ENCODE data around the gene RUVBL2.
"Not testable (repeated sequence)": the region's sequence is repeated elsewhere in the genome, so short reads cannot be mapped to it uniquely, and the experiment has no call there.

The RUVBL2 gene

DNA sequence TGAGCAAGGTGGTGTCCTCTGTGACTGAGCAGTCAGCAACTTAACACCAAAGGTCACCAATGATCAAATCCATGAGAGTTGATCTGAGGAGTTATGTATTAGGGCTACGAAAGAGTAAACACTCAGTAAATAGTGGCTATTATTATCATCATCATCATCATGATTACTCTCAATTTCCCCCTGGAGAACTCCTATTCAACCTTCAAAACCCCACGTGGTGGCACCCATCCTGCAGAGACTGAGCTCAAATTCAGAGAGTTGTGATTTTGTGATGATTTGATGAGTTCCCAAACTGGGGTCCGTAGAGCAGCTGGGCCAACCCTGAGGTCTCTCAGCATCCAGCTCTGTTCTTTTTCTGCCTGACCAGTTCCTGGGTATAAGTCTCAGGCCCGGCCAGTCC is 56.1 kb downstream of the RUVBL2 start:
- DNase-seq (ENCODE audit: low spot score): not testable (repeated sequence)

DNA sequence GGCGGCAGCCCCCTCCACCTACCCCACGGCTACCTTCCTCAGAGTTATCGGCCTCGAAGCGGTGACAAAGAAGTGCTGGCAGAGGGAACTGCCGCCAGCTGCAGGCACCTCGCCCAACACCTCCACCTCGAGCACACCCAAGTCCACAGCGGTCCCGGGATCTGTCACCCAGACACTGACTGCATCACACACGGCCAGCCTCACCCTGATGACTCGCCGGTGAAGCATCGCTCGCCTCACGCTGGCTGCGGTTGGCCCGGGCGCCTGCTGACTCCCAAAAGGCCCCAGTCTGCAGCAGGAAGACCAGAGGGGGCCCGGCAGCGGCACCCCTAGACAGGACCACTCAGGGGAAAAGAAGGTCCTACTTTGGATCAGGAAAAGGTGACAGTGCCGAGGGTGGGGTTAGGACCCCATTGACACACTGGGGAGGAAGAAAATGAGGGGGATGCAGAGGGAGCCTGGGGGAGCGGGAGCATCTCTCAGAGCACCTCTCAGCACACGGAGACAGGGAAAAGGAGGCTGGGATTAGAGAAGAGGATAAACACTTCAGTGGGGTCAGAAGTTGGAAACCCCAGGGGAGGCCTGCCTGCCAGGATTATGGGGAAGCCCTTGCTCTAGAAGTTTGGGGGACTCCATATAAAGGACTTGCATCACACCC is 56.8 kb downstream of the RUVBL2 start:
- peak; percentile 73 for DNase-seq (ENCODE audit: low spot score)

DNA sequence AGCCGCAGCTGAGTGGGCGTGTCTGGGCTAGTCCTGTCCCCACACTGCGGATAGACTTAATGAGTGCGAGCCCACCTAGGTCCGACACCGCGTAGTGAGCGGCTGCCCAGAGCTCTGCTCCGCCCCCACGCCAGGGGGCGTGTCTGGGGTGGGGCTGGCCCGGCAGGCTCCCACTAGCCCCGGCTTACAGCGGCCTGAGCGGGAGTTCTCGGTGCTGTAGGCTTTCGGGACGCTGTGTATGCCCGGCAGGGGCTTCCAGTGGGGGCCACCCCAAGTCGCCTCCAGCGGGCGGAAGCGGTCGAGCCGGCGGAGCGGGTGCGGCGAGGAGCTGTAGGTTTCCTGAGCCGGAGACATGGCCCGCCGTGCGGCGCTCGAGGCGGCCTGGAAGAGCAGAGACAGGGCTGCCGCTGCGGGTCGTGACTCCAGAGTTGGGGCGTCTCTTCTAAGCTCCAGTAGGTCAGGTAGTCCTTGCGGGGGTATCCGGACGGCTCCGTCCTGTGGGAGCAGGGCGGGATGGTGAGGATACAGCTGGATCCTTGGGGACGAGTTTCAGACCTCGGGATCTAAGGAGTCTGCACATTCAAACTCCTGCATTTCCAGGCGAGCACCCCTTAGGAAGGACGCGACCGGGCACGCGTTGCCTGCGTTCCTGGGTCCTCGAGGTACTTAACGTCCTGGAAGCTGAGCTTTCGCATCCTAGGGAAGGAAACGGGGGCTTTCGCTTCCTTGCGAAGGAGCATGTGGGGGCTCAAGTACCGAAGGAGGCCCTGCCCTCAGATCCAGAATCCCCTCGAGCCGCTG is 62.6 kb downstream of the RUVBL2 start:
- peak; percentile 93 for DNase-seq (ENCODE audit: low spot score)

DNA sequence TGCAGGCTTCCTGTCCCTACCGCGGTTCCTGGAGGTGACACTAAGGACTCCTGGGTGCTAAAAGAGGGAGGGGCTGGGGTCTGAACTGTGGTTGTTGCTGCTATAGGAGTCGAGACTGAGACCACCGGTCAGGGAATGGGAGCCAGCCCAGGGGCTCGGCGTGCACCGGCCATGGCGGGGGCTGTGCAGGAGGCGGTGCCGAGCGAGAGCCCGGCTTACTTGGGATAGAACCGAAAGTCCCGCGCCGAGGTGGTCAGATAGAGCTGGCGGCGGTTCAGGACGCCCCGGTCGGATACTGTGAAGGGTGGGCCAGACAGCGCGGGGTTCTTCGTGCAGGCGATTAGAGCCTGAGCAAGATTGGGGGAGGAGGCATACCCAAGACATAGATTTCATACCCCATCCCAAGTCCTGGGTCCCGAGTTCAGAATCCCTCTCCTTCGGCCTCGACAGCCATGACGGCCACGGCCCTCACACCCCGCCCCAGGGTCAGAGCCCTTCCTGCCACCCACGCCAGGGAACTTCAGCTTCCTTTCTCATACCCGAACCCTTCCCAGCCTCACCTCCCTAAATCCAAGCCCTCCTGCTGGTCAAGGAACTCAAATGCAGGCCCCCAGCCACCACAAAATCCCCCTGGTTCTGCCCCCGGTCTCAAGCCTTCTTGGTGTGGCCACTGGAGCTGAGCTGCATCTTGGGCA is 63.4 kb downstream of the RUVBL2 start:
- DNase-seq (ENCODE audit: low spot score): not testable (repeated sequence)

DNA sequence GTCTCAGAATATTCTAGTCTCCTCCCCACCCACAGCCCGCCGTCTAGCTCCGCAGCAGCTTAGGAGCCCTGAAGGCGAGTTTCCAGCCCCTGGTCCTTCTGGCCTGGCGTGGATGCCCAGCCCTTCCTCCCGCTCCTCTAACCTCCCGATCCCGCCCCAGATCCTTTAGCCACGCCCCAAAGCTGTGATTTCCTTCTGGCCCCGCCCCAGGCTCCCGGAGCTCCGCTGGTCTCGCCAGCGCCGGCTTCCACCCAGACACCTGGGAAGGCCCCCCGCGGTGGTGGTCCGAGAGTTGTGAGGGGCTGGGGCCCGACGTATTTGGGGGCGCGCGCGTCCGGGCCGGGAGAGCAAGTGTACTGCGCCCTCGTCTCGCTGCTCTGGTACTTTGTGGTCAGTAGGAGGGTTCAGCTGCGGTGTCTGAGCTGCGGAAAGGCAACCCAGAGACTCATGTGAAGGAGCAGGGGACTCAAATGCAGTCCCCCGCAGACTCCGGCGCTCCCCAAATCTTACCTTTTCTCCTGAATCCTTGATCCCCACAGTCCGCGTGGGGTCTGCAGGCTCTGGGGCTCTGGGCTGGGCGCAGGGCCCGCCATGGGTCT is 64.0 kb downstream of the RUVBL2 start, which contains the start of gene CGB7:
Gene CGB7 (minus strand): TSS at position 114 of the 599 bp plus-strand sequence. CDS start 2,374 bp downstream, outside the sequence.
- peak; percentile 91 for DNase-seq (ENCODE audit: low spot score)

DNA sequence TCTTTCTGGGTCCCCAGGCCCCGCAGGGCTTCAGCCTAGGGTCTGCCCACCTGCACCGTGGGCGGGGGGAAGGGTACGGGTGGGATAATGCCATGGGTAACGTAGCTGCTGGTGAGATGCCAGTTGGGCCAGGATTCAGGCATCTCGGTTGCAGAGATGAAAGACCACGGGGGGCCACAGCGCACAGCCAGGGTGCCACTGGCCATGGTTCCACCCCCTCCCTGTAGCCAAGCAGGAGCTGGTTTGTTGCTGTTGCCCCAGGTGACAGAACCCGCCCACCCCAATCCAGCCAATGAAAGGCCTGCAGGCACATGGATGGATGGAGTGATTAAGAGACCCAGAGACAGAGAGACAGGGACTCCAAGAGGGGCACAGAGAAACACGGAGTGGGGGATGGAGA is 64.9 kb downstream of the RUVBL2 start:
- no peak for DNase-seq (ENCODE audit: low spot score)

DNA sequence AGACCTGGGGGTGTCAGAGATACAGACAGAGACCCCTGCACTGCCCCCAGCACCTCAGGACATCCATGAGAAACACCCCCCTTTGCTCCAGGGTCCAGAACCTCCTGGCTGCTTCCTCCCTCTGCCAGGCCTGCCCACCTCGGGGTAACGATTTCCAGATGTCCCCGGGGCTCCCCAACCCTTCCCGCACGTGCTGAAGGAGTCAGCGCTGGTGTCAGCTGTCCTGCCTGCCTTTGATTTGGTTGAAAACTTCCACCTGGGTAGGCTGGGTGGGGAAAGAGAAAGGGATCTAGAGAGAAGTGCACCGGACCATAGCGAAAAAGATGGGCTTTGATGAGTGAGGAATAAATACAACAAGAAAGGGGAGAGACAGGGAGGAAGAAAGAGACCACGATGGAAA is 65.4 kb downstream of the RUVBL2 start:
- no peak for DNase-seq (ENCODE audit: low spot score)

DNA sequence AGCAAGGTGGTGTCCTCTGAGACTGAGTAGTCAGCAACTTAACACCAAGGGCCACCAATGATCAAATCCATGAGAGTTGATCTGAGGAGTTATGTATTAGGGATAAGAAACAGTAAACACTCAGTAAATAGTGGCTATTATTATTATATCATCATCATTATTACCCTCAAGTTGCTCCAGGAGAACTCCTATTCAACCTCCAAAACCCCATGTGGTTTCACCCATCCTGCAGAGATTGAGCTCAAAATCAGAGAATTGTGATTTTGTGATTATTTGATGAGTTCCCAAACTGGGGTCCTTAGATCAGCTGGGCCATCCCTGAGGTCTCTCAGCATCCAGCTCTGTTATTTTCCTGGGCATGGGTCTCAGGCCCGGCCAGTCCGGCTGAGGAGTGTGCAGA is 67.3 kb downstream of the RUVBL2 start:
- DNase-seq (ENCODE audit: low spot score): no peak

DNA sequence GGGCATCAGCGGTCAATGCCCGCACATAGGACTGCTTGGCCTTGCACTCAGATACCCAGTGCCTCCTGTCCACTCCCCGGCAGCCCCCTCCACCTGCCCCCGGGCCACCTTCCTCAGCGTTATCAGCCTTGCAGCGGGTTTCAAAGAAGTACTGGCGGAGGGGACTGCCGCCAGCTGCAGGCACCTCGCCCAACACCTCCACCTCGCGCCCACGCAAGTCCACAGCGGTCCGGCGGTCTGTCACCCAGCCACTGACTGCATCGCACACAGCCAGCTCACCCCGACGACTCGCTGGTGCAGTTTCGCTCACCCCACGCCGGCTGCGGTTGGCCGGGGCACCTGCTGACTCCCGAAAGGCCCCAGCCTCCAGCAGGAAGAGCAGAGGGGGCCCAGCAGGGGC is 67.8 kb downstream of the RUVBL2 start:
- DNase-seq (ENCODE audit: low spot score): no peak

DNA sequence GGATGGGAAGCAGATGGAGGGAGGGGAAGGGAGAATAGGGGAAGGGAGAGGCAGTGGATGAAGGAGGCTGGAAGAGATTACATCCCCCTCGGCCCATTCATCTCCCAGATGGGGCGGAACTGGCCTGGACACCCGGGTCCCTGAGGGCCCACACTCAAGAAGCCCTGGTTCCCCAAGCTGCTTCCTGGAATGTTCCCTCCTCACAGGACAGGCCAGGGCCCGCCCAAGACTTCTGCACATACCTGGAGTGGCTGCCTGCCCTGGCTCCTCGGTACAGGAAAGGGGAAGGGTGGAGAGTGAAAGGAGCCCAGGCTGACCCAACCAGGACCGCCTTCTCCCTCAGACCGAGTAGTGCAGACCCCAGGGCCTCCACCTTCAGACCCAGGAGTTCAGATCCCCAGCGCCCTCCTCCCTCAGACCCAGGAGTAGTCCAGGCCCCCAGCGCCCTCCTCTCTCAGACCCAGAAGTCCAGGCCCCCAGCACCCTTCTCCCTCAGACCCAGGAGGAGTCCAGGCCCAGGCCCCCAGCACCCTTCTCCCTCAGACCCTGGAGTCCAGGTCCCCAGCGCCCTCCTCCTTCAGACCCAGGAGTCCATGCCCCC is 70.4 kb downstream of the RUVBL2 start:
- no peak for DNase-seq (ENCODE audit: low spot score)

DNA sequence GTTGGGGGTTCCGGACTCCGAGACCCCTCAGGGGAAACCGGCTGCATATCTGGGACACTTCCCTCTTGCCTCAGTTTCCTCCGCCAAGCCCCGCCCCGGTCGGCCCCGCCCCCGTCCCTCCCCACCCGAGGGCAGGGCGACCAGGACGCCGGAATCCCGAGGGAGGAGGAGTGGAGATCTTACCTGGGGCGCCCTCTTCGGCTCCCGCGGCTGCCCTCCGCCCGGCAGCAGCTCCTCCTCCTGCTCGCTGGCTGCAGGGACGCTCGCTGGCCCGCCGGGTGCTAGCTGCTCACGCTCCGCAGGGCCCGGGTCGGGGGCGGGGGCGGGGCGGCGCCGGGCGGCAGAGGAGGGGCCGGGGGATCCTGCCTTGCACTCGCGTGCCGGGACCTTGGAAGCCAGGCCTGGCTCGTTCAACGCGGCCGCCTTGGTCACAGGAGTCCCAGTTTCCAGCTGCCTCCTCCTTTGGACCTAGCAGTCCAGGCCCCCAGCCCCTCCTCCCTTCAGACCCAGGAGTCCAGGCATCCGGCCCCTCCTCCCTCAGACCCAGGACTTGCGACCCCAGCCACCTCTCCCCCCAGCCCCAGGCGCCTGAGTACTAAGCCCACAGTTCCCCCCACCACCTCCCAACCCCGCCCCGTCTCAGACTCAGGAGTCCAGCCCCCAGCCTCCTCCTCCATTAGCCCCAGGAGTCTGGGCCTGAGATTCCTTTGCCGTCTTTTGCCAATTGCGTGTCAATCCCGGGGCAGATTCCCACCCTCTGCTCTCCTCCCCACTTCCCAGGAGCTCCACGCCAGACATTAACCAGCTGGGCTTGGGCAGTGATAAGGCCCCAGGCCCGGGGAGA is 71.3 kb downstream of the RUVBL2 start, which contains the start of gene NTF4:
Gene NTF4 (minus strand): TSS at position 51 of the 844 bp plus-strand sequence. CDS start 2,821 bp downstream, outside the sequence.
- DNase-seq (ENCODE audit: low spot score): peak; percentile 52

Measured in hepatic stellate cell (primary cell).